Muscle layer of colon (tissue), 2 donors: Measurements from ENCODE around the gene NAA40.

ENCODE experiments used
- H3K27ac ChIP-seq: one replicate; pipeline ENCODE4 v1.7.0; 2013; ENCODE audit warnings: low read depth, mild to moderate bottlenecking, low read length, moderate library complexity
- H3K27me3 ChIP-seq, 2 donors: one replicate each; pipeline ENCODE4 v1.7.0; 2013; ENCODE audit warnings: low read length in 2 of 2, mild to moderate bottlenecking in 2 of 2; ENCODE audit not compliant: insufficient read depth in 2 of 2, control insufficient read depth in 1 of 2
- H3K36me3 ChIP-seq: one replicate; pipeline ENCODE4 v1.7.0; 2013; ENCODE audit warnings: mild to moderate bottlenecking, low read length; ENCODE audit not compliant: insufficient read depth
- H3K4me1 ChIP-seq: one replicate; pipeline ENCODE4 v1.7.0; 2013; ENCODE audit warnings: mild to moderate bottlenecking, low read length; ENCODE audit not compliant: insufficient read depth
- H3K4me3 ChIP-seq, 2 donors: one replicate each; pipeline ENCODE4 v1.7.0; 2013; ENCODE audit warnings: low read length in 2 of 2, low read depth in 1 of 2, mild to moderate bottlenecking in 1 of 2, moderate library complexity in 1 of 2
- H3K9ac ChIP-seq: one replicate; pipeline ENCODE4 v1.7.0; 2013; ENCODE audit warnings: low read length
- H3K9me3 ChIP-seq: one replicate; pipeline ENCODE4 v1.7.0; 2013; ENCODE audit warnings: mild to moderate bottlenecking, low read length
- donor health status: abdominal sarcoma.
- donor health status: Adenocarcinoma of cecum.

Gene NAA40

GRCh38 chr11:63913866-63914830 lies 24.7 kb upstream of the NAA40 start:
- no peaks in the 10 kb centered on the region for H3K36me3 ChIP-seq
- H3K9me3 ChIP-seq = no peaks in the 10 kb centered on the region
- H3K27me3 ChIP-seq = no peaks in the 10 kb centered on the region
- H3K4me1 ChIP-seq = peaks cover 27% of the 10 kb centered on the region
- H3K9ac ChIP-seq = no peak overlapping the region
- no peak overlapping the region for H3K27ac ChIP-seq
- no peak overlapping the region for H3K4me3 ChIP-seq

- no peaks in the 10 kb centered on the region for H3K27me3 ChIP-seq
- no peaks in the 10 kb centered on the region for H3K9me3 ChIP-seq
- H3K4me1 ChIP-seq = peaks cover 33% of the 10 kb centered on the region
- no peak overlapping the region for H3K27ac ChIP-seq
- no peaks in the 10 kb centered on the region for H3K36me3 ChIP-seq
- H3K4me3 ChIP-seq = no peak overlapping the region
- H3K9ac ChIP-seq = no peak overlapping the region
Measured at GRCh38 chr11:63914896-63915691, 23.7 kb upstream of the NAA40 start.

- Histone ChIP-seq H3K9ac (no peak overlapping the region), H3K9me3 (no peaks in the 10 kb centered on the region), H3K27ac (no peak overlapping the region), H3K4me3 (peak overlapping the region; percentile 38 to 50), H3K27me3 (no peaks in the 10 kb centered on the region), H3K4me1 (peaks cover 36% of the 10 kb centered on the region), H3K36me3 (no peaks in the 10 kb centered on the region)
Measured at GRCh38 chr11:63915961-63916836, 22.6 kb upstream of the NAA40 start.

- Histone ChIP-seq H3K4me3 (peak within 1 kb of the TSS; percentile 68 to 78), H3K9me3 (no peaks in the 10 kb centered on the region), H3K9ac (peak within 1 kb of the TSS; percentile 61), H3K27me3 (no peaks in the 10 kb centered on the region), H3K36me3 (no peaks in the 10 kb centered on the region), H3K27ac (peak within 1 kb of the TSS; percentile 74), H3K4me1 (peaks cover 36% of the 10 kb centered on the region)
Measured at GRCh38 chr11:63916837-63917691, 21.7 kb upstream of the NAA40 start, which contains the start of gene RCOR2. TSS of gene RCOR2 (minus strand) at chr11:63917164. CDS start at chr11:63916456, 708 bp downstream.

- Histone ChIP-seq H3K36me3 (no peaks in the 10 kb centered on the region), H3K27me3 (no peaks in the 10 kb centered on the region), H3K4me1 (peaks cover 36% of the 10 kb centered on the region), H3K9ac (peak overlapping the region; percentile 61), H3K27ac (peak overlapping the region; percentile 74), H3K9me3 (no peaks in the 10 kb centered on the region), H3K4me3 (peak overlapping the region; percentile 68 to 78)
Measured at GRCh38 chr11:63917692-63918506, 20.9 kb upstream of the NAA40 start.

GRCh38 chr11:63918507-63919191 lies 20.2 kb upstream of the NAA40 start:
- no peaks in the 10 kb centered on the region for H3K27me3 ChIP-seq
- H3K9me3 ChIP-seq = no peaks in the 10 kb centered on the region
- H3K9ac ChIP-seq = peak overlapping the region; percentile 9
- H3K27ac ChIP-seq = peak overlapping the region; percentile 74
- H3K4me1 ChIP-seq = peaks cover 36% of the 10 kb centered on the region
- H3K36me3 ChIP-seq = no peaks in the 10 kb centered on the region
- H3K4me3 ChIP-seq = peak overlapping the region in 1 of 2 donors; percentile 78

- Histone ChIP-seq H3K36me3 (no peaks in the 10 kb centered on the region), H3K9ac (peak overlapping the region; percentile 9), H3K27ac (peak overlapping the region; percentile 74), H3K4me1 (peaks cover 36% of the 10 kb centered on the region), H3K27me3 (no peaks in the 10 kb centered on the region), H3K9me3 (no peaks in the 10 kb centered on the region), H3K4me3 (peak overlapping the region; percentile 6 to 43)
Measured at GRCh38 chr11:63919267-63920125, 19.3 kb upstream of the NAA40 start.

- peak overlapping the region in 1 of 2 donors; percentile 43 for H3K4me3 ChIP-seq
- no peak overlapping the region for H3K27ac ChIP-seq
- no peaks in the 10 kb centered on the region for H3K36me3 ChIP-seq
- H3K9ac ChIP-seq = no peak overlapping the region
- peaks cover 36% of the 10 kb centered on the region for H3K4me1 ChIP-seq
- H3K9me3 ChIP-seq = no peaks in the 10 kb centered on the region
- H3K27me3 ChIP-seq = no peaks in the 10 kb centered on the region
Measured at GRCh38 chr11:63920126-63920938, 18.5 kb upstream of the NAA40 start.
